ENCODE measurements around the gene LENG1. TPM values are rescaled to one million over a fixed set of nuclear protein-coding genes. Genes with fewer than 3 reads are reported as not detected.
A peak's percentile ranks its signal among the peaks of the same experiment; 100 is the strongest.

Gene LENG1
- total and polyA plus RNA-seq, 3 experiments from 2014 or later = 4.8 to 14.1 (median 6.8) TPM

DNA sequence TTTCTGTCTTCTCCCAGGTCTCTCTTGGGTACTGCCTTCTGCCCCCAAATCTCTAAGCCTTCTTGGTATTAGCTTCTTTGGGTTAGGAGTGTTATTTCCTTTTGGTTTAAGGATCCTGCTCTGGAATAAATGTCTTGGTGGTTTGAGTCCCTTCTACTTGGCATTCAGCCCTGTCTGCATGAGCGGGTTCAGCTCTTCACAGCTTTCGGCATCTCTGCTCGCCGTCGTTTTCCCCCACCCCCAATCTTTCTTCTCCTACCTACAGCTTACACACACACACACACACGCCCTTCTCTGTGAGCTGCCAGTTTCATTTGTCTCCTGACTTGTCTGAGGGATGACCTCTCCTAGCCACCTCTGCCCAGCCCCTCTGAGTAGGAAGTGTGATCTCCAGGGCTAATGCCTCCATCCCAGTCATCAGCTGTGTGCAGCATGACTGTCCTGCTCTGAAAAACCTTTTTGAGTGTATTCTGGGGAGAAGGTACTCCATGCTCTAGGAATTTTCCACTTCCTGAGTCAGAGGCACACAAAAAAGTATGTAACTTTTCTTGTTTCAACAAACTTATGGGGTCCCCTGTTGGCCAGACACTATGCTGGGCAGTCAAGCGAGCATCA lies 17.2 kb downstream of the LENG1 start:
- CTCF ChIA-PET = no interaction called here
- POLR2A ChIA-PET = no interaction called here
- Mint-ChIP-seq H3K27me3 (peaks cover 0 to 1% of the 10 kb centered on the region in 2 donors), H3K36me3 (peaks cover 0 to 82% (median 11%) of the 10 kb centered on the region in 3 donors), H3K9me3 (no peaks in the 10 kb centered on the region), H3K27ac (peak overlapping the region in 5 of 8 donors; percentile 50 to 88 (median 79)), H3K4me1 (peaks cover 28 to 40% (median 37%) of the 10 kb centered on the region in 3 donors), H3K4me3 (peak overlapping the region in 3 of 7 donors; percentile 6 to 91 (median 27))
- H3K9me3 ChIP-seq (ENCODE audit: low read length) = no peaks in the 10 kb centered on the region
- no peak overlapping the region for H3K4me3 ChIP-seq (ENCODE audit: low read length)
- peaks cover 49% of the 10 kb centered on the region for H3K36me3 ChIP-seq (ENCODE audit: insufficient read depth, low read length)
- DNase-seq = no peak
- no peak overlapping the region for H3K27ac ChIP-seq (ENCODE audit: low read depth, low read length)
- peaks cover 28% of the 10 kb centered on the region for H3K4me1 ChIP-seq (ENCODE audit: insufficient read depth, low read length)
- H3K27me3 ChIP-seq (ENCODE audit: insufficient read depth, low read length, poor library complexity, severe bottlenecking) = no peaks in the 10 kb centered on the region

DNA sequence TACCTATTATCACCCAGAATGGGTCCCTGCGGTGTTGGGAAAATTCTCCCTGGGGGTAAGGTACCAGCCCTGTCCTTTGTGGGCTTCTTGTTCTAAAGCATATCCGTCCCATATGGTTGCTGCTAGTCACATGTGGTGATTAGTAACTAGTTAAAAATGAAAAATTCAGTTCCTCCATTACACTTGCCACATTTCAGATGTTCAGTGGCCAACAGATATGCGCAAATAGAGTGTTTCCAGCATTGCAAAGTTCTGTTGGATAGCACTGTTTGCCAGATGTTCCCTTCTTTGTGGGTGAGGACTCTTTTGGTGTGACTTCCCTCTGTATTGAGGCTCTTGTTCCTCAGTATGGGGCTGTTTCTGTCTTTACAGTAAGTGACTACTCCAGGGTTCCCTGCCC lies 18.2 kb downstream of the LENG1 start:
- ChIA-PET CTCF (no interaction called here), POLR2A (no interaction called here)
- Mint-ChIP-seq H3K9me3 (no peaks in the 10 kb centered on the region), H3K36me3 (peaks cover 0 to 73% (median 8%) of the 10 kb centered on the region in 3 donors), H3K4me3 (peak overlapping the region in 3 of 7 donors; percentile 39 to 91 (median 42)), H3K4me1 (peaks cover 34 to 45% (median 44%) of the 10 kb centered on the region in 3 donors), H3K27me3 (peaks cover 0 to 1% of the 10 kb centered on the region in 2 donors), H3K27ac (peak overlapping the region in 3 of 8 donors; percentile 29 to 87 (median 40))
- no peak for DNase-seq
- Histone ChIP-seq H3K27ac (ENCODE audit: low read depth, low read length) (no peak overlapping the region), H3K27me3 (ENCODE audit: insufficient read depth, low read length, poor library complexity, severe bottlenecking) (no peaks in the 10 kb centered on the region), H3K4me3 (ENCODE audit: low read length) (no peak overlapping the region), H3K9me3 (ENCODE audit: low read length) (no peaks in the 10 kb centered on the region), H3K36me3 (ENCODE audit: insufficient read depth, low read length) (peaks cover 40% of the 10 kb centered on the region), H3K4me1 (ENCODE audit: insufficient read depth, low read length) (peaks cover 33% of the 10 kb centered on the region)

DNA sequence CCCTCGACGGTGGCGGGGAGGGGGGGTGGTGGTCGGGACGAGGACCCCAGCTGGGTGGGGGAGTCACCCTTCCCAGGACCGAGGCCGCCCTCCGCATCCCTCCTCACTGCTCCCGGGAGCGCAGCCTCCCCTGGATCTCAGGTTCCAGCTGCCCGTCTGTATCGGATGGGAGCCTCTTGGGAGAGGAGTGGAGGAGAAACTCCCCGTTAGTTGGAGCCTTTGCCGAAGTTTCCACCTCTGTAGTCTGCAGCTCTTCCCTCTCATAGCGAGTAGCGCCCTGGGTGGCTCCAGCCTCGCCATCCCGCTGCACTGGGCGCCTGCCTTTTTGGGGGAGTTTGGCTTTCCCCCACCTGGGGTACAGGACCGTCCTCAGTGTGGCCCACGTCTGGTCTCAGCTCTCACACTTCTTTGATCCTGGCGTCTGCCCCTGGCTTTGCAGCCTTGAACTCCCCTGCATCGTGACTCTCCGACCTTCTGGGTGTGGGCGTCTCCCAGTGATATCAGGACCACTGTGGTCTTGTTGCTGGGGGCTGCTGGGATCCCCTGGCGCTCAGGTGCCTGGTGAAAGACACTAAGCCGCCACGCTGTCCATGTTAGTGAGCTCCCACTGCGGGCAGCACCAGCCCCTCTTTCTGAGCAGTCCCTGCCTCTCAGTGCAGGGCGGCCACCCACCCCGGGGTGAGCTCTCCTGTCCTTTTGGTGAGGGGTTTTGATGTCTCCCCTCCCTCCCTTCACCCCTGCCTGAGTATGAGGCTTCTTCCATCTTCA lies 20.8 kb downstream of the LENG1 start:
- peaks cover 15% of the 10 kb centered on the region for H3K36me3 ChIP-seq (ENCODE audit: insufficient read depth, low read length)
- peak overlapping the region; percentile 39 for H3K4me3 ChIP-seq (ENCODE audit: low read length)
- DNase-seq = peak in 1 of 5 donors; percentile 10
- H3K4me1 ChIP-seq (ENCODE audit: insufficient read depth, low read length) = peaks cover 39% of the 10 kb centered on the region
- H3K9me3 ChIP-seq (ENCODE audit: low read length) = no peaks in the 10 kb centered on the region
- H3K27ac Mint-ChIP-seq = peak overlapping the region; percentile 86 to 98 (median 92)
- peak overlapping the region; percentile 43 for H3K27ac ChIP-seq (ENCODE audit: low read depth, low read length)
- H3K36me3 Mint-ChIP-seq = peaks cover 0 to 46% (median 2%) of the 10 kb centered on the region in 3 donors
- H3K27me3 ChIP-seq (ENCODE audit: insufficient read depth, low read length, poor library complexity, severe bottlenecking) = no peaks in the 10 kb centered on the region
- no peaks in the 10 kb centered on the region for H3K9me3 Mint-ChIP-seq
- peaks cover 0 to 1% of the 10 kb centered on the region in 2 donors for H3K27me3 Mint-ChIP-seq
- peak overlapping the region; percentile 84 to 94 (median 89) for H3K4me3 Mint-ChIP-seq
- CTCF ChIA-PET = interaction anchor here (0.9 to 2.2 kb wide), 2 partner anchors 23 to 32 kb away, joined by 3 to 7 read pairs; partner anchors contain the start of genes PRPF31 and TFPT
- POLR2A ChIA-PET = interaction anchor here (0.9 kb wide), 1 partner anchor 23 kb away, joined by 3 read pairs; the partner anchor contains the start of genes PRPF31 and TFPT
- peaks cover 40 to 56% (median 54%) of the 10 kb centered on the region in 3 donors for H3K4me1 Mint-ChIP-seq

DNA sequence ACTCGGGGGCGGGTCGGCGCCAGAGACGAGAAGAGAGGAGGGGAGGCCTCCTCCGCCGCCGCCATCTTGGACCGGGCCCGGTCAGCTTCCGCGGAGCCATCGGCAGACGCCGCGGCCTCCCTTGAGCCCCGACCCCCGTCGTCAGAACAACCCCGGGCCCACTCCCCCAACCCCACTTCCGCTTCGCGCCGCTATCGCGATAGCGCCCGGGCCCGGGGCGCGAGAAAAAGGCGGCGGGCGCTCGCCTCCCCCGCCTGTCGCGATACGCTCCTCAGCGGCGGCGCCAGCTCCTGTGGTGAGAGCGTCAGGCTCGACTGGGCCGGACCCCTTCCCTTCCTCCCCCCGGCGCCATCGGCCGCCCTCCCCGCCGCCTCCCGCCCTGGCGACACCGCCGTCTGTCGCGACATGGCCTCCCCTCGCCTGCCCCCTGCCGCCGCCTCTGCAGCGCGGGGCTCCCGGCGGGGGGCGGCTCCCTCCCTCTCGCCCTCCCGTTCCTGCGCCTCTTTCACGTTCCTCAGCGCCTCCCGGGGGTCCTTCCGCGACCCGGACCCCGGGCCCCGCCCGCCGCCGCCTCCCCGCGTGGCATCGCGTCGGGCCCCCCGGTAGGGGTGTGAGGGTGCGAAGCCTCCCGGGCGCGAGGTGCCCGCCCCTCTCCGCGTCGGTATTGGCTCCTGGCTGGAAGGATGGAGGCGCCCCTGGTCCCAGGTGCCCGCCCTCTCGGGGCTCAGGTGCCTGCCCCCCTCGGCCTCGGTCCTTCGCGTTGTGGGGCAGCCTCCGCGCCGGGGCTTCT lies 21.6 kb downstream of the LENG1 start, which contains the start of gene CNOT3:
Gene CNOT3 (plus strand): TSS at position 64 of the 790 bp plus-strand sequence. CDS start 5,217 bp downstream, outside the sequence.
- peaks cover 0 to 39% (median 0%) of the 10 kb centered on the region in 3 donors for H3K36me3 Mint-ChIP-seq
- peaks cover 39% of the 10 kb centered on the region for H3K4me1 ChIP-seq (ENCODE audit: insufficient read depth, low read length)
- H3K4me3 ChIP-seq (ENCODE audit: low read length) = peak within 1 kb of the TSS; percentile 87
- H3K9me3 Mint-ChIP-seq = no peaks in the 10 kb centered on the region
- POLR2A ChIA-PET = interaction anchor here (0.9 to 2.3 kb wide), 18 partner anchors 11 to 311 kb away, joined by 3 to 60 read pairs (median 4); partner anchors contain the start of genes LENG1, LENG8, MBOAT7 and MYADM
- H3K27me3 Mint-ChIP-seq = peaks cover 0 to 1% of the 10 kb centered on the region in 2 donors
- peak within 1 kb of the TSS; percentile 90 for H3K27ac ChIP-seq (ENCODE audit: low read depth, low read length)
- peaks cover 7% of the 10 kb centered on the region for H3K36me3 ChIP-seq (ENCODE audit: insufficient read depth, low read length)
- H3K27me3 ChIP-seq (ENCODE audit: insufficient read depth, low read length, poor library complexity, severe bottlenecking) = no peaks in the 10 kb centered on the region
- DNase-seq = peak in 4 of 5 donors; percentile 38 to 66 (median 48)
- peak within 1 kb of the TSS; percentile 87 to 98 (median 92) for H3K27ac Mint-ChIP-seq
- no peaks in the 10 kb centered on the region for H3K9me3 ChIP-seq (ENCODE audit: low read length)
- H3K4me3 Mint-ChIP-seq = peak within 1 kb of the TSS; percentile 84 to 94 (median 90)
- H3K4me1 Mint-ChIP-seq = peaks cover 40 to 56% (median 54%) of the 10 kb centered on the region in 3 donors
- CTCF ChIA-PET = interaction anchor here (1.1 to 2.2 kb wide), 5 partner anchors 22 to 94 kb away, joined by 3 to 11 read pairs (median 7); partner anchors contain the start of genes LENG1, MBOAT7, PRPF31 and TFPT

DNA sequence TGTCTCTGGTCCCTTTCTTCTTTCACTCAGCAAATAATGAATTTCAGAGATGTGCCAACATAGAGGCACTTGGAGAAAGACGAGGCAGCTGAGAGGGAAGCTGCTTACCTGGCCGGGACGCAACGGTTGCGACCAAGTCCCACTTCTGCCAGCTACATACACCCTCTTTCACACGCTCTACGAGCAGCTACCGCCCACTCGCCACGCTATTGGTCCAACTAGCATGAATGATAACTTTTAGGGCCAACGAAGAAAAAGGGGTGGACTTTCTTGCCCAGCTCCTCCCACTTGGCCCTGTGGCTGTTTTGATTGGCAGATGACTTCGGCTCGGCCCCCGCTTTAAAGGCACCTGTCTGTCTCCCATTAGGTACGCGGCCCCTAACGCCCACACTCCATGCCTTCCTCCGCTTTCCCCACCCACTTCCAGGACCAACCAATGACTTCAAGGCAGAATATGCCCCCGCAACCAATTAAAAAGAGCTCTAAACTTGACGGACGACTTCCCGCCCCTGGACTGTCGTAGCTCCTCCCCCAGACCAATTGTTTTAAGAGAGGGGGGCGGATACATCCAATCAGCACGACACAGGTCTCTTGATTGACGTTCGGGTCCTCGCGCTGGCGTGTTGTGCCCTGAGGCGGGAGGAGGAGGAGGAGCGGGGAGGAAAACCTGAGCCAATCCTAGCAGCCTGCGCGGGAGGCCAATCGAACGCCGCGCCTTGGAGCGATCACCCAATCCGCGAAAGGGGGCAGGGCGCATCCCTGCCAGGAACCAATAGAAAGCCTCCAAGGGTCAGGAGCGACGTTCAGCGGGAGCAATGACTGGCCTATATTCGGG lies 22.4 kb downstream of the LENG1 start:
- Mint-ChIP-seq H3K9me3 (no peaks in the 10 kb centered on the region), H3K4me3 (peak overlapping the region; percentile 81 to 92 (median 88)), H3K36me3 (peaks cover 0 to 31% (median 0%) of the 10 kb centered on the region in 3 donors), H3K27me3 (peaks cover 0 to 1% of the 10 kb centered on the region in 2 donors), H3K4me1 (peaks cover 40 to 55% (median 52%) of the 10 kb centered on the region in 3 donors), H3K27ac (peak overlapping the region; percentile 76 to 95 (median 92))
- peak; percentile 99 to 100 (median 100) for DNase-seq
- no peaks in the 10 kb centered on the region for H3K27me3 ChIP-seq (ENCODE audit: insufficient read depth, low read length, poor library complexity, severe bottlenecking)
- ChIA-PET POLR2A (interaction anchor here (0.7 to 2.3 kb wide), 23 partner anchors 10 to 1768 kb away, joined by 3 to 60 read pairs (median 4); partner anchors contain the start of genes LENG1, LENG8, LENG9 and MBOAT7), CTCF (interaction anchor here (0.9 to 2.2 kb wide), 6 partner anchors 21 to 95 kb away, joined by 3 to 11 read pairs (median 6); partner anchors contain the start of genes LENG1, MBOAT7, PRPF31 and TFPT)
- H3K9me3 ChIP-seq (ENCODE audit: low read length) = no peaks in the 10 kb centered on the region
- peaks cover 39% of the 10 kb centered on the region for H3K4me1 ChIP-seq (ENCODE audit: insufficient read depth, low read length)
- H3K36me3 ChIP-seq (ENCODE audit: insufficient read depth, low read length) = no peaks in the 10 kb centered on the region
- peak overlapping the region; percentile 90 for H3K27ac ChIP-seq (ENCODE audit: low read depth, low read length)
- peak overlapping the region; percentile 87 for H3K4me3 ChIP-seq (ENCODE audit: low read length)

DNA sequence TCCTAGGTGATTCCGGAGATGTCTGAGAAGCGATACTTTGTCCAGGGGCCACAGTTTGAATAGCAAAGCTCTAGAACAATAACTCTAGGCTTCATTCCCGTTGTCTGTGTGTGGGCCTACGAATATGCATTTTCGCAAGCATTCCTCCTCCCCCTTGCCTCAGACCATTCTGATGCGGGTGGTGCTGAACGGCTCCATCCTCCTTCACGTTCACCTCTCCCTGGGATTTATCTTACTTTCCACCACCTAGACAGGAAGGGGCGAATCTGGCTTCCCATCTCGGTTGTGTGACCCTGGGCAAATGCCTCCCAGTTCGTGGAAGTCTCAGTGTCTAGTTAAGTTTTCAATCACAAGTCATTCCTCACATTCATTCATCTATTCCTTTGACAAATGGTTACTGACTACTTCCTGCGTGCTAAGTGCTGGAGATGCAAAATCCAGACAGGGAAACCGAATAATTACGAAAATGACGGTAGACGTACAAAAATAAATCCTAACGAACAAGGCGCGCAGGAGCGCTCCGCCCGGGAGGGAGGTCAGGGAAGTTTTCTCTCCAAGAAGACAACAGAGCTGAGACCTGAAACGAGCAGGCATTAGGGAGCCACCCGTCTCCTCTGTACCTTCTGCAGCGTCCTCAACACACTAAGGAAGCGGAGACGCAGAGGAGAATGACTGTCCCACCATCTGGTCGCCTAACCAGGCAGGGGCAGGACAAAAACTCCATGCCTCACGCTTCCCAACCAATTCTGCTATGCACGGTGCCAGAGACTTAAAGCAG lies 23.2 kb downstream of the LENG1 start:
- H3K4me1 ChIP-seq (ENCODE audit: insufficient read depth, low read length) = peaks cover 39% of the 10 kb centered on the region
- Mint-ChIP-seq H3K4me1 (peaks cover 36 to 47% (median 44%) of the 10 kb centered on the region in 3 donors), H3K4me3 (peak overlapping the region; percentile 81 to 92 (median 88)), H3K36me3 (peaks cover 0 to 31% (median 0%) of the 10 kb centered on the region in 3 donors), H3K27ac (peak overlapping the region; percentile 76 to 95 (median 92)), H3K27me3 (peaks cover 0 to 1% of the 10 kb centered on the region in 2 donors), H3K9me3 (no peaks in the 10 kb centered on the region)
- DNase-seq = no peak
- POLR2A ChIA-PET = interaction anchor here (0.7 to 2.3 kb wide), 18 partner anchors 13 to 1767 kb away, joined by 3 to 60 read pairs (median 4); partner anchors contain the start of genes LENG1, LENG9, MBOAT7 and MYADM
- H3K27ac ChIP-seq (ENCODE audit: low read depth, low read length) = peak overlapping the region; percentile 60
- no peaks in the 10 kb centered on the region for H3K9me3 ChIP-seq (ENCODE audit: low read length)
- CTCF ChIA-PET = interaction anchor here (0.9 to 2.2 kb wide), 7 partner anchors 21 to 96 kb away, joined by 3 to 11 read pairs (median 5); partner anchors contain the start of genes LENG1, MBOAT7, PRPF31 and TFPT
- no peaks in the 10 kb centered on the region for H3K36me3 ChIP-seq (ENCODE audit: insufficient read depth, low read length)
- no peaks in the 10 kb centered on the region for H3K27me3 ChIP-seq (ENCODE audit: insufficient read depth, low read length, poor library complexity, severe bottlenecking)
- peak overlapping the region; percentile 87 for H3K4me3 ChIP-seq (ENCODE audit: low read length)

Measured in CD8-positive, alpha-beta memory T cell (primary cell).